Astrocyte (in vitro differentiated cells and primary cell): Measurements from ENCODE around the gene IWS1.
"Not testable (repeated sequence)": the region's sequence is repeated elsewhere in the genome, so short reads cannot be mapped to it uniquely, and the experiment has no call there.

Experiments
- EZH2 ChIP-seq: IDR thresholded peaks from 2 replicates; pipeline ENCODE4 v1.6.1; 2012; ENCODE audit warnings: mild to moderate bottlenecking, low read length, inconsistent platforms; ENCODE audit not compliant: insufficient read depth
- TF ChIP-seq, protein P1 (sequence below): IDR thresholded peaks from 2 replicates; pipeline ENCODE4 v1.5.1; 2011; ENCODE audit warnings: low read depth, mild to moderate bottlenecking, inconsistent platforms, low read length, moderate library complexity; ENCODE audit not compliant: insufficient read depth

- TF ChIP-seq, protein P1, sequence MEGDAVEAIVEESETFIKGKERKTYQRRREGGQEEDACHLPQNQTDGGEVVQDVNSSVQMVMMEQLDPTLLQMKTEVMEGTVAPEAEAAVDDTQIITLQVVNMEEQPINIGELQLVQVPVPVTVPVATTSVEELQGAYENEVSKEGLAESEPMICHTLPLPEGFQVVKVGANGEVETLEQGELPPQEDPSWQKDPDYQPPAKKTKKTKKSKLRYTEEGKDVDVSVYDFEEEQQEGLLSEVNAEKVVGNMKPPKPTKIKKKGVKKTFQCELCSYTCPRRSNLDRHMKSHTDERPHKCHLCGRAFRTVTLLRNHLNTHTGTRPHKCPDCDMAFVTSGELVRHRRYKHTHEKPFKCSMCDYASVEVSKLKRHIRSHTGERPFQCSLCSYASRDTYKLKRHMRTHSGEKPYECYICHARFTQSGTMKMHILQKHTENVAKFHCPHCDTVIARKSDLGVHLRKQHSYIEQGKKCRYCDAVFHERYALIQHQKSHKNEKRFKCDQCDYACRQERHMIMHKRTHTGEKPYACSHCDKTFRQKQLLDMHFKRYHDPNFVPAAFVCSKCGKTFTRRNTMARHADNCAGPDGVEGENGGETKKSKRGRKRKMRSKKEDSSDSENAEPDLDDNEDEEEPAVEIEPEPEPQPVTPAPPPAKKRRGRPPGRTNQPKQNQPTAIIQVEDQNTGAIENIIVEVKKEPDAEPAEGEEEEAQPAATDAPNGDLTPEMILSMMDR, result not testable (repeated sequence)
- not testable (repeated sequence) for TF ChIP-seq EZH2
Measured at GRCh38 chr2:127543013-127543501, 16.8 kb upstream of the IWS1 start.
